Sigmoid colon (tissue), 4 donors: ENCODE data around the gene FHL2.

Experiments used
- EP300 ChIP-seq, 4 donors: sonication (generic); formaldehyde crosslinking; IDR thresholded peaks; one replicate each; pipeline ENCODE4 v1.6.1; 2017; ENCODE audit warnings: antibody characterized with exemption in 4 of 4
- POLR2A ChIP-seq, 2 donors: fragments of 450-650 bp; IDR thresholded peaks; one replicate each; pipeline ENCODE4 v1.6.1; 2016; ENCODE audit warnings: antibody characterized with exemption in 2 of 2, mild to moderate bottlenecking in 2 of 2, moderate library complexity in 2 of 2
- POLR2AphosphoS5 ChIP-seq, 4 donors: sonication (generic); formaldehyde crosslinking; IDR thresholded peaks; one replicate each; pipeline ENCODE4 v1.6.1; 2017; ENCODE audit warnings: antibody characterized with exemption in 4 of 4
- TF ChIP-seq, protein P1 (sequence below), 4 experiments: fragments of 450-650 bp in 3 of 4; fragments of 200-600 bp in 1 of 4; IDR thresholded peaks; one replicate each; pipeline ENCODE4 v1.5.1; 2016 to 2019; ENCODE audit warnings: antibody characterized with exemption in 4 of 4, mild to moderate bottlenecking in 3 of 4, moderate library complexity in 2 of 4

DNA sequence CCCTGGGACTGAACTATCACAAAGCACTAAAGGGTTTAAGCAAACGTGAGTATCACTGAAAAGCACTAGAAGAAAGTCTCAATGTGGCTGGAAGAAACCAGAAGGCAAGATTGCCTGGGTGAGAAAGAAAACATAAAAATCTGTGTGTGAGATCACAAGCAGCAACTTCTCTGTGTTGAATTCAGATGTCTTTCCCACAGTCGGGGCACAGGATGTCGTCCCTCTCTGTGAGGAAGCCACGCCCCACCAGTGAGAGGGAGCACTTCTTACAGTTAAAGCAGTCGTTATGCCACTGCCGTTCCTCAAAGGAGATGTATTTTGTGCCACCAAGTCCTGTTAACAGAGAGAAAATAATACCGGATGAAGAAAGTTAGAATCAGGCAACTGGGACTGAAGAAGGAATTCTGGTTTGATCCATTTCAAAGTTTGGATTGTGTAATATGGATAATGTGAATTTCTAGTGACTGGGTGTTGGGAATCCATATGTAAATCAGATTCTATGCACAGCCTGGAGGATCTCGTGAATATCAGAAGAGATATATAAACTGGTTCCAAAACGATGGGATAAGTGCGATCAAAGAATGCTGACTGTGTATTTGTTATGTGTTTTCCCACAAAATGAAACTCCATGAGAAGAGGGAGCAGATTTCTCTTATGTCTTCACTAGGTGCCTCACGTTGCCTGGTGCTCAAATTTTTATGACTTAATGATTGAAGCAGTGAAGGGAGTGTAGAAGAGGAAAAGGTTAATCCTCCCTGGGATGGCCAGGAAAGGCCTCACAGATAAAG is 37.6 kb downstream of the FHL2 start:
- TF ChIP-seq, protein P1, sequence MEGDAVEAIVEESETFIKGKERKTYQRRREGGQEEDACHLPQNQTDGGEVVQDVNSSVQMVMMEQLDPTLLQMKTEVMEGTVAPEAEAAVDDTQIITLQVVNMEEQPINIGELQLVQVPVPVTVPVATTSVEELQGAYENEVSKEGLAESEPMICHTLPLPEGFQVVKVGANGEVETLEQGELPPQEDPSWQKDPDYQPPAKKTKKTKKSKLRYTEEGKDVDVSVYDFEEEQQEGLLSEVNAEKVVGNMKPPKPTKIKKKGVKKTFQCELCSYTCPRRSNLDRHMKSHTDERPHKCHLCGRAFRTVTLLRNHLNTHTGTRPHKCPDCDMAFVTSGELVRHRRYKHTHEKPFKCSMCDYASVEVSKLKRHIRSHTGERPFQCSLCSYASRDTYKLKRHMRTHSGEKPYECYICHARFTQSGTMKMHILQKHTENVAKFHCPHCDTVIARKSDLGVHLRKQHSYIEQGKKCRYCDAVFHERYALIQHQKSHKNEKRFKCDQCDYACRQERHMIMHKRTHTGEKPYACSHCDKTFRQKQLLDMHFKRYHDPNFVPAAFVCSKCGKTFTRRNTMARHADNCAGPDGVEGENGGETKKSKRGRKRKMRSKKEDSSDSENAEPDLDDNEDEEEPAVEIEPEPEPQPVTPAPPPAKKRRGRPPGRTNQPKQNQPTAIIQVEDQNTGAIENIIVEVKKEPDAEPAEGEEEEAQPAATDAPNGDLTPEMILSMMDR (IDR thresholded peaks at IDR 0.05): no peak
- TF ChIP-seq POLR2A (IDR thresholded peaks at IDR 0.05): no peak
- TF ChIP-seq POLR2AphosphoS5 (IDR thresholded peaks at IDR 0.05): no peak
- TF ChIP-seq EP300 (IDR thresholded peaks at IDR 0.05): no peak
